ENCODE results near the gene GASK1A. TPM values are rescaled to one million over a fixed set of nuclear protein-coding genes. Genes with fewer than 3 reads are reported as not detected.

The GASK1A gene
- total RNA-seq, 1 experiment from 2014 or later: 1.9 TPM

- Histone ChIP-seq H3F3A (ENCODE audit: low read length, unreplicated experiment) (no peaks in the 10 kb centered on the region), H3K4me2 (ENCODE audit: low read length) (no peak overlapping the region), H3K27ac (ENCODE audit: low read length) (no peak overlapping the region), H3K9me2 (replicated peaks; ENCODE audit: low read length) (no peaks in the 10 kb centered on the region), H3K9me3 (ENCODE audit: low read length) (no peaks in the 10 kb centered on the region), H4K20me1 (ENCODE audit: low read length) (no peaks in the 10 kb centered on the region), H3K9ac (ENCODE audit: low read length) (no peak overlapping the region), H3K4me1 (ENCODE audit: insufficient read depth, low read length) (no peaks in the 10 kb centered on the region), H3K79me2 (ENCODE audit: low read length) (no peaks in the 10 kb centered on the region), H3K36me3 (ENCODE audit: low read depth, low read length) (no peaks in the 10 kb centered on the region), H3K4me3 (ENCODE audit: low read length) (no peak overlapping the region), H2AFZ (ENCODE audit: low read length) (no peak overlapping the region), H3K27me3 (ENCODE audit: low read length) (peaks cover 2% of the 10 kb centered on the region; the same call in 1 of the 2 replicates)
- ATAC-seq (no peak), DNase-seq (no peak)
- intact Hi-C loops (cut with micrococcal nuclease): no loop called here
- TF ChIP-seq CTCF (conservative IDR thresholded peaks at IDR 0.05; ENCODE audit: low read depth, low read length): no peak
- TF ChIP-seq EZH2 (IDR thresholded peaks at IDR 0.05; ENCODE audit: low read length, unreplicated experiment): no peak
- no peak for TF ChIP-seq EZH2phosphoT487 (IDR thresholded peaks at IDR 0.05; ENCODE audit: borderline replicate concordance, low read length)
- ChIA-PET POLR2A (ENCODE audit: unreplicated experiment) (no interaction called here), CTCF (no interaction called here)
- BruUV-seq (replicated peaks): no TSS peak
Measured at GRCh38 chr3:43059456-43059855, 80.3 kb downstream of the GASK1A start.

GRCh38 chr3:43061101-43061895 is 82.2 kb downstream of the GASK1A start:
- no peak for DNase-seq
- ChIA-PET POLR2A (ENCODE audit: unreplicated experiment) (no interaction called here), CTCF (no interaction called here)
- Histone ChIP-seq H3K9me3 (ENCODE audit: low read length) (no peaks in the 10 kb centered on the region), H3K27me3 (ENCODE audit: low read length) (no peaks in the 10 kb centered on the region), H3K36me3 (ENCODE audit: low read depth, low read length) (no peaks in the 10 kb centered on the region), H3K9ac (ENCODE audit: low read length) (no peak overlapping the region), H3K27ac (ENCODE audit: low read length) (no peak overlapping the region), H3K9me2 (replicated peaks; ENCODE audit: low read length) (no peaks in the 10 kb centered on the region), H3K4me1 (ENCODE audit: insufficient read depth, low read length) (no peaks in the 10 kb centered on the region), H4K20me1 (ENCODE audit: low read length) (no peaks in the 10 kb centered on the region), H3K4me3 (ENCODE audit: low read length) (no peak overlapping the region), H2AFZ (ENCODE audit: low read length) (no peak overlapping the region), H3K79me2 (ENCODE audit: low read length) (no peaks in the 10 kb centered on the region), H3F3A (ENCODE audit: low read length, unreplicated experiment) (no peaks in the 10 kb centered on the region), H3K4me2 (ENCODE audit: low read length) (no peak overlapping the region)
- intact Hi-C loops (cut with micrococcal nuclease): no loop called here
- no TSS peak for BruUV-seq (replicated peaks)
- ATAC-seq: no peak
- TF ChIP-seq EZH2phosphoT487 (IDR thresholded peaks at IDR 0.05; ENCODE audit: borderline replicate concordance, low read length) (no peak), EZH2 (IDR thresholded peaks at IDR 0.05; ENCODE audit: low read length, unreplicated experiment) (no peak), CTCF (conservative IDR thresholded peaks at IDR 0.05; ENCODE audit: low read depth, low read length) (no peak)

GRCh38 chr3:43062040-43062563 is 83.0 kb downstream of the GASK1A start:
- Histone ChIP-seq H3K27me3 (ENCODE audit: low read length) (no peaks in the 10 kb centered on the region), H3K9me2 (replicated peaks; ENCODE audit: low read length) (no peaks in the 10 kb centered on the region), H3K9ac (ENCODE audit: low read length) (no peak overlapping the region), H3K4me2 (ENCODE audit: low read length) (no peak overlapping the region), H3F3A (ENCODE audit: low read length, unreplicated experiment) (no peaks in the 10 kb centered on the region), H3K79me2 (ENCODE audit: low read length) (no peaks in the 10 kb centered on the region), H4K20me1 (ENCODE audit: low read length) (no peaks in the 10 kb centered on the region), H3K4me1 (ENCODE audit: insufficient read depth, low read length) (no peaks in the 10 kb centered on the region), H3K9me3 (ENCODE audit: low read length) (no peaks in the 10 kb centered on the region), H3K4me3 (ENCODE audit: low read length) (no peak overlapping the region), H3K27ac (ENCODE audit: low read length) (no peak overlapping the region), H2AFZ (ENCODE audit: low read length) (no peak overlapping the region), H3K36me3 (ENCODE audit: low read depth, low read length) (no peaks in the 10 kb centered on the region)
- no peak for TF ChIP-seq EZH2phosphoT487 (IDR thresholded peaks at IDR 0.05; ENCODE audit: borderline replicate concordance, low read length)
- TF ChIP-seq CTCF (conservative IDR thresholded peaks at IDR 0.05; ENCODE audit: low read depth, low read length): no peak
- no peak for TF ChIP-seq EZH2 (IDR thresholded peaks at IDR 0.05; ENCODE audit: low read length, unreplicated experiment)
- intact Hi-C loops (cut with micrococcal nuclease): no loop called here
- ATAC-seq (no peak), DNase-seq (no peak)
- POLR2A ChIA-PET (ENCODE audit: unreplicated experiment): no interaction called here
- CTCF ChIA-PET: no interaction called here
- BruUV-seq (replicated peaks): no TSS peak
